ENCODE data around the gene FAM3C. TPM values are rescaled to one million over a fixed set of nuclear protein-coding genes. Genes with fewer than 3 reads are reported as not detected.

FAM3C gene
- total and polyA plus RNA-seq, 8 donors = 15.2 to 147 (median 26.0) TPM

DNA sequence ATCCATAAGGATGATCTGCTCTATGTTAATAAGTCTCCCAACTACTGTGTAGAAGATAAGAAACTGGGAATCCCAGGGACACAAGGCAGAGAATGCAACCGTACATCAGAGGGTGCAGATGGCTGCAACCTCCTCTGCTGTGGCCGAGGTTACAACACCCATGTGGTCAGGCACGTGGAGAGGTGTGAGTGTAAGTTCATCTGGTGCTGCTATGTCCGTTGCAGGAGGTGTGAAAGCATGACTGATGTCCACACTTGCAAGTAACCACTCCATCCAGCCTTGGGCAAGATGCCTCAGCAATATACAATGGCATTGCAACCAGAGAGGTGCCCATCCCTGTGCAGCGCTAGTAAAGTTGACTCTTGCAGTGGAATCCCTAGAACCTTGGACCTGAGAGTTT lies 57.0 kb downstream of the FAM3C start:
- no peak overlapping the region for H3K4me3 ChIP-seq
- peaks cover 0 to 4% (median 0%) of the 10 kb centered on the region in 4 donors for H3K36me3 ChIP-seq
- no peak for DNase-seq
- intact Hi-C loops (cut with DNase I; ENCODE audit: low total_unique reads) = no loop called here
- no peaks in the 10 kb centered on the region for H3K9me3 ChIP-seq
- no peaks in the 10 kb centered on the region for H3K4me1 ChIP-seq
- 74 to 81% (median 79%) methylated on average over 5 of the region's 5 CpGs for WGBS, 5 donors
- H3K27ac ChIP-seq = no peak overlapping the region
- TF ChIP-seq POLR2A (IDR thresholded peaks at IDR 0.05) = no peak
- no peak for TF ChIP-seq POLR2AphosphoS5 (IDR thresholded peaks at IDR 0.05)
- TF ChIP-seq, protein P1, sequence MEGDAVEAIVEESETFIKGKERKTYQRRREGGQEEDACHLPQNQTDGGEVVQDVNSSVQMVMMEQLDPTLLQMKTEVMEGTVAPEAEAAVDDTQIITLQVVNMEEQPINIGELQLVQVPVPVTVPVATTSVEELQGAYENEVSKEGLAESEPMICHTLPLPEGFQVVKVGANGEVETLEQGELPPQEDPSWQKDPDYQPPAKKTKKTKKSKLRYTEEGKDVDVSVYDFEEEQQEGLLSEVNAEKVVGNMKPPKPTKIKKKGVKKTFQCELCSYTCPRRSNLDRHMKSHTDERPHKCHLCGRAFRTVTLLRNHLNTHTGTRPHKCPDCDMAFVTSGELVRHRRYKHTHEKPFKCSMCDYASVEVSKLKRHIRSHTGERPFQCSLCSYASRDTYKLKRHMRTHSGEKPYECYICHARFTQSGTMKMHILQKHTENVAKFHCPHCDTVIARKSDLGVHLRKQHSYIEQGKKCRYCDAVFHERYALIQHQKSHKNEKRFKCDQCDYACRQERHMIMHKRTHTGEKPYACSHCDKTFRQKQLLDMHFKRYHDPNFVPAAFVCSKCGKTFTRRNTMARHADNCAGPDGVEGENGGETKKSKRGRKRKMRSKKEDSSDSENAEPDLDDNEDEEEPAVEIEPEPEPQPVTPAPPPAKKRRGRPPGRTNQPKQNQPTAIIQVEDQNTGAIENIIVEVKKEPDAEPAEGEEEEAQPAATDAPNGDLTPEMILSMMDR (IDR thresholded peaks at IDR 0.05) = no peak
- no peak for TF ChIP-seq EP300 (IDR thresholded peaks at IDR 0.05)
- H3K27me3 ChIP-seq = peaks cover 0 to 20% (median 8%) of the 10 kb centered on the region in 3 donors

DNA sequence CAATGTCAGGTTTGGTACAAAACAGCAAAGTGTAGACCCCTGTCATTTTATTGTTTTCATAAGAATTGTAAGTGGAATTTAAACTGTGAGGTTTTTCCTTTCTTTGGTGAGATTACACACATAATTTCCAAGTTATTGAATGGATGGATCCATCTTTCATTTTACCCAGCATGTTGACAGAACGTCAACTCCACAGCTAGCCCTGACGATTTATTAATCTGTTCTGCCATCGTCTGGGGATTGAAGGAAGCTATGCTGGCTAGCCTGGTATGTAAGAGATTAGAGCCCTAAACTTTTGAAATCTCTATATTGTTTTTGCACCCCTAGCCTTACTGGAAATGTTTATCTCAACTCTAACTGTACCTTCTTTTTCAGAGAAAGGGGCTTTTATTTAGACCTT lies 58.7 kb downstream of the FAM3C start:
- Histone ChIP-seq H3K36me3 (peaks cover 0 to 4% (median 0%) of the 10 kb centered on the region in 4 donors), H3K4me1 (no peaks in the 10 kb centered on the region), H3K27ac (no peak overlapping the region), H3K27me3 (peaks cover 0 to 37% (median 12%) of the 10 kb centered on the region in 3 donors), H3K9me3 (no peaks in the 10 kb centered on the region), H3K4me3 (no peak overlapping the region)
- WGBS, 5 donors = 8 to 22% (median 14%) methylated on average over 3 of the region's 3 CpGs
- DNase-seq = peak in 1 of 2 donors; percentile 20
- intact Hi-C loops (cut with DNase I; ENCODE audit: low total_unique reads) = no loop called here
- TF ChIP-seq EP300 (IDR thresholded peaks at IDR 0.05) = no peak
- TF ChIP-seq POLR2A (IDR thresholded peaks at IDR 0.05) = no peak
- TF ChIP-seq, protein P1 (IDR thresholded peaks at IDR 0.05) = no peak
- no peak for TF ChIP-seq POLR2AphosphoS5 (IDR thresholded peaks at IDR 0.05)

DNA sequence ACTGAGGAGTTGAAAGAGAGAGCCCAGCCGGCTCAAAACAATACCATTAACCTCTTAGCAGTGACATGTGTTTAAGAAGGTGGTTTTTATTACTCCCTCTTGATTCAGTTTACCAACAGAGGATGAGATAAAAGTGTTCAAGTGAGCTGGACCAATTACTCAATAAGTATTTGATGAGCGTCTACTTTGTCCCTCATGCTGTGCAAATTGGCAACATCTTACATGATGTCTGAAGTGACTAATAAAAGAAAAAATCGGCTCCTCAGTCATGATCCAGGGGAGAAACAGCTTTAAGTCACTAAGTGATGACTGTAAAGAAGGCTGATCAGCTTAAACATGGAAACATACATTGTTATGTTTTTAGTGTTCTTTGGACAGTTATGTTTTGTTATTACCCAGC lies 59.5 kb downstream of the FAM3C start:
- no peaks in the 10 kb centered on the region for H3K4me1 ChIP-seq
- intact Hi-C loops (cut with DNase I; ENCODE audit: low total_unique reads) = no loop called here
- no peak for TF ChIP-seq POLR2A (IDR thresholded peaks at IDR 0.05)
- TF ChIP-seq, protein P1 (IDR thresholded peaks at IDR 0.05) = no peak
- TF ChIP-seq POLR2AphosphoS5 (IDR thresholded peaks at IDR 0.05) = no peak
- no peak for TF ChIP-seq EP300 (IDR thresholded peaks at IDR 0.05)
- WGBS, 5 donors = 58 to 75% (median 72%) methylated on average over 3 of the region's 3 CpGs
- H3K36me3 ChIP-seq = peaks cover 0 to 4% (median 0%) of the 10 kb centered on the region in 4 donors
- no peak overlapping the region for H3K4me3 ChIP-seq
- no peak overlapping the region for H3K27ac ChIP-seq
- peaks cover 0 to 45% (median 19%) of the 10 kb centered on the region in 3 donors for H3K27me3 ChIP-seq
- H3K9me3 ChIP-seq = no peaks in the 10 kb centered on the region
- no peak for DNase-seq

DNA sequence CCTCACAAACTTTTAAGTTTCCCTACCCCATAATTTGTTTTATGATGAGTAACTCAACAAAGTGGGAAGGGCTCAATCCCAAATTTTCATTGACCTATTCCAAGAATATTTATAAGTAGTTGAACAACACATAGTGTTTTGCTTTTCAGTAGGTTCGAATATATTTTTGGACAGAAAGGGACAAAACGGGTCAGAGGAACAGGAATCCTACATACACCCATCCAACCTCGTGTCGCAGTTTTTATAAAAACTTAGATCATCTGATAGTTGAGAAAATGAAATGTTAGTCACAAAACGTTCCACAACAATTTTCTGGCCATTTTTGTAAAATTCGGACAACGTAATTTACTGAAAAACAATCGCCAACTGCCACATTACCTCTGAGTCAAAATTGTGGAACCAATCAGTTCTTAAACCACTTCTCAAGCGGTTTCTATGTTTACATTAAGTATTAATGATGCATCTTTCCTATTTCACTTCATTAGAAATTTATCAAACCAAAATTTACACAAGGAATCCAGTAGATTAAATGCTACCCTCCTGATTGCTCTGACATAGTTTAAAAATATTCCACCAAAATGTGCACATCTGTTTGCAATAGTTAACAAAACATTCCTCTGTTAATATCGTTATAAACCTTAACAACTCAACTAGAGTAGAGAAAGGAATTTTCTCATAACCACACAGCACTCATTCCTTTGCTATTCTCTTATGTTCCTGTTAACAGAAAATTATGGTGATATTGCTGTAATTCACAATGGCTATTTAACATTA lies 61.0 kb downstream of the FAM3C start:
- H3K4me1 ChIP-seq = peaks cover 4 to 7% (median 6%) of the 10 kb centered on the region in 4 donors
- H3K9me3 ChIP-seq = no peaks in the 10 kb centered on the region
- no peak for DNase-seq
- no peak overlapping the region for H3K27ac ChIP-seq
- 81 to 84% (median 81%) methylated on average over 10 of the region's 10 CpGs for WGBS, 5 donors
- no peak for TF ChIP-seq EP300 (IDR thresholded peaks at IDR 0.05)
- TF ChIP-seq, protein P1 (IDR thresholded peaks at IDR 0.05) = no peak
- TF ChIP-seq POLR2AphosphoS5 (IDR thresholded peaks at IDR 0.05) = no peak
- TF ChIP-seq POLR2A (IDR thresholded peaks at IDR 0.05) = no peak
- intact Hi-C loops (cut with DNase I; ENCODE audit: low total_unique reads) = no loop called here
- H3K27me3 ChIP-seq = peaks cover 0 to 60% (median 28%) of the 10 kb centered on the region in 3 donors
- H3K4me3 ChIP-seq = no peak overlapping the region
- peaks cover 0 to 4% (median 0%) of the 10 kb centered on the region in 4 donors for H3K36me3 ChIP-seq

All from stomach (tissue), 9 donors.